IMR-90 (cell line): Measurements from ENCODE around the gene CEP95. TPM values are rescaled to one million over a fixed set of nuclear protein-coding genes. Genes with fewer than 3 reads are reported as not detected.

Experiments
- ATAC-seq: fragments of 200-7000 bp; cut with Tn5 transposase; 2 replicates; pipeline ENCODE4 v1.9.1; 2020; ENCODE audit warnings: low read depth, mild to moderate bottlenecking, moderate library complexity
- BruUV-seq: library from RNA; stranded (reverse); fragments of 400-500 nt; replicated peaks from 2 replicates; lab custom pipeline; 2021; lab: Mats Ljungman, UMichigan
- CTCF ChIA-PET: fragments of 300-600 bp; formaldehyde crosslinking; extraction: SDS; loops from one replicate; lab custom pipeline; 2021; ENCODE audit warnings: antibody characterized with exemption; lab: Yijun Ruan, JAX
- POLR2A ChIA-PET: fragments of 300-600 bp; sonication (Branson Sonifier 250); formaldehyde crosslinking; loops from one replicate; lab custom pipeline; 2022; ENCODE audit warnings: antibody characterized with exemption; ENCODE audit not compliant: unreplicated experiment; lab: Charles Lee
- DNase-seq: peaks from one replicate; pipeline ENCODE4 v3.0.0; 2013
- H2AFZ ChIP-seq: replicated peaks from 2 replicates; pipeline ENCODE3; 2013; ENCODE audit warnings: low read length, mild to moderate bottlenecking; ENCODE audit not compliant: poor library complexity
- H2AK5ac ChIP-seq: 2 replicates; pipeline ENCODE4 v1.6.1; 2013; ENCODE audit warnings: low read depth, low read length, inconsistent platforms
- H2AK9ac ChIP-seq: replicated peaks from 2 replicates; pipeline ENCODE3; 2013; ENCODE audit warnings: mild to moderate bottlenecking, low read depth, low read length, moderate library complexity; ENCODE audit not compliant: poor library complexity
- H2BK120ac ChIP-seq: 2 replicates; pipeline ENCODE4 v1.6.1; 2013; ENCODE audit warnings: low read depth, low read length, inconsistent platforms
- H2BK15ac ChIP-seq: 3 replicates; pipeline ENCODE4 v1.6.1; 2013; ENCODE audit warnings: low read depth, low read length, inconsistent platforms
- H2BK20ac ChIP-seq: 2 replicates; pipeline ENCODE4 v1.6.1; 2013; ENCODE audit warnings: low read depth, mild to moderate bottlenecking, inconsistent platforms, low read length, moderate library complexity
- H2BK5ac ChIP-seq: 2 replicates; pipeline ENCODE4 v1.6.1; 2013; ENCODE audit warnings: mild to moderate bottlenecking, low read depth, low read length, inconsistent platforms; ENCODE audit not compliant: poor library complexity, severe bottlenecking
- H3K14ac ChIP-seq: replicated peaks from 2 replicates; pipeline ENCODE4 v1.6.1; 2013; ENCODE audit warnings: low read depth, low read length, inconsistent platforms
- H3K18ac ChIP-seq: 2 replicates; pipeline ENCODE4 v1.6.1; 2013; ENCODE audit warnings: low read depth, low read length, control low read depth
- H3K23ac ChIP-seq: 2 replicates; pipeline ENCODE4 v1.6.1; 2013; ENCODE audit warnings: low read depth, low read length, inconsistent platforms
- H3K27ac ChIP-seq: 2 replicates; pipeline ENCODE4 v1.5.1; 2013; ENCODE audit warnings: mild to moderate bottlenecking, control low read depth, low read length; ENCODE audit not compliant: insufficient read depth
- H3K27me3 ChIP-seq: 2 replicates; pipeline ENCODE4 v1.6.1; 2013; ENCODE audit warnings: low read length; ENCODE audit not compliant: control insufficient read depth, insufficient read depth
- H3K36me3 ChIP-seq: 2 replicates; pipeline ENCODE4 v1.6.1; 2013; ENCODE audit warnings: low read length, mixed read lengths; ENCODE audit not compliant: control insufficient read depth, insufficient read depth
- H3K4ac ChIP-seq: 2 replicates; pipeline ENCODE4 v1.6.1; 2013; ENCODE audit warnings: low read depth, low read length, inconsistent platforms
- H3K4me1 ChIP-seq: 2 replicates; pipeline ENCODE4 v1.6.1; 2013; ENCODE audit warnings: low read length, mixed read lengths; ENCODE audit not compliant: control insufficient read depth, insufficient read depth
- H3K4me2 ChIP-seq: 2 replicates; pipeline ENCODE4 v1.6.1; 2013; ENCODE audit warnings: low read depth, mild to moderate bottlenecking, control low read depth, low read length, moderate library complexity
- H3K4me3 ChIP-seq: 2 replicates; pipeline ENCODE4 v1.5.1; 2013; ENCODE audit warnings: low read depth, mild to moderate bottlenecking, control low read depth, low read length, moderate library complexity; ENCODE audit not compliant: insufficient read depth
- H3K56ac ChIP-seq: 2 replicates; pipeline ENCODE4 v1.6.1; 2013; ENCODE audit warnings: low read length, inconsistent platforms; ENCODE audit not compliant: insufficient read depth; ENCODE audit errors: extremely low read depth
- H3K79me1 ChIP-seq, 2 experiments: 2 replicates each; pipeline ENCODE4 v1.6.1; 2013; ENCODE audit warnings: low read length in 2 of 2, inconsistent platforms in 1 of 2, low read depth in 1 of 2
- H3K9ac ChIP-seq: 2 replicates; pipeline ENCODE4 v1.6.1; 2013; ENCODE audit warnings: low read depth, low read length, control low read depth
- H3K9me1 ChIP-seq: 2 replicates; pipeline ENCODE4 v1.6.1; 2013; ENCODE audit warnings: low read length, inconsistent platforms; ENCODE audit not compliant: insufficient read depth
- H3K9me3 ChIP-seq: 2 replicates; pipeline ENCODE4 v1.6.1; 2013; ENCODE audit warnings: low read length; ENCODE audit not compliant: control insufficient read depth, insufficient read depth
- H4K20me1 ChIP-seq: 2 replicates; pipeline ENCODE4 v1.6.1; 2013; ENCODE audit warnings: low read length, inconsistent platforms; ENCODE audit not compliant: insufficient read depth
- H4K5ac ChIP-seq: 2 replicates; pipeline ENCODE4 v1.6.1; 2013; ENCODE audit warnings: mild to moderate bottlenecking, low read depth, low read length, control low read depth
- H4K8ac ChIP-seq, 2 experiments: 2 replicates each; pipeline ENCODE4 v1.6.1; 2013; ENCODE audit warnings: low read depth in 2 of 2, low read length in 2 of 2, control low read depth in 1 of 2, inconsistent platforms in 1 of 2
- H4K91ac ChIP-seq: 2 replicates; pipeline ENCODE4 v1.6.1; 2013; ENCODE audit warnings: low read depth, low read length, inconsistent platforms; ENCODE audit not compliant: insufficient read depth
- BHLHE40 ChIP-seq: fragments of 150-350 bp; IDR thresholded peaks from 2 replicates; pipeline ENCODE4 v1.6.1; 2016; ENCODE audit warnings: mild to moderate bottlenecking, low read depth, low read length
- CEBPB ChIP-seq: IDR thresholded peaks from 2 replicates; pipeline ENCODE4 v1.6.1; 2012; ENCODE audit warnings: low read depth, low read length, improper control_type of control experiment
- CHD1 ChIP-seq: IDR thresholded peaks from 2 replicates; pipeline ENCODE4 v1.6.1; 2012; ENCODE audit warnings: low read depth, low read length, improper control_type of control experiment
- CTCF ChIP-seq: conservative IDR thresholded peaks from 2 replicates; pipeline ENCODE4 v1.5.1; 2012; ENCODE audit warnings: mild to moderate bottlenecking, low read depth, low read length, improper control_type of control experiment
- MAFK ChIP-seq: IDR thresholded peaks from 2 replicates; pipeline ENCODE4 v1.6.1; 2012; ENCODE audit warnings: low read depth, low read length, improper control_type of control experiment
- MAZ ChIP-seq: IDR thresholded peaks from 2 replicates; pipeline ENCODE4 v1.6.1; 2012; ENCODE audit warnings: low read depth, mild to moderate bottlenecking, low read length, improper control_type of control experiment, moderate library complexity, borderline replicate concordance
- MXI1 ChIP-seq: IDR thresholded peaks from 2 replicates; pipeline ENCODE4 v1.6.1; 2012; ENCODE audit warnings: low read depth, mild to moderate bottlenecking, low read length, moderate library complexity, borderline replicate concordance
- POLR2A ChIP-seq: IDR thresholded peaks from 2 replicates; pipeline ENCODE4 v1.6.1; 2012; ENCODE audit warnings: mild to moderate bottlenecking, low read depth, low read length
- RAD21 ChIP-seq: IDR thresholded peaks from 2 replicates; pipeline ENCODE4 v1.6.1; 2012; ENCODE audit warnings: low read length, improper control_type of control experiment
- RCOR1 ChIP-seq: IDR thresholded peaks from 2 replicates; pipeline ENCODE4 v1.6.1; 2012; ENCODE audit warnings: mild to moderate bottlenecking, low read length, improper control_type of control experiment; ENCODE audit not compliant: insufficient replicate concordance
- RFX5 ChIP-seq: IDR thresholded peaks from 2 replicates; pipeline ENCODE4 v1.8.0; 2012; ENCODE audit warnings: low read depth, mild to moderate bottlenecking, low read length, moderate library complexity
- SMC3 ChIP-seq: fragments of 150-350 bp; IDR thresholded peaks from 2 replicates; pipeline ENCODE4 v1.6.1; 2016; ENCODE audit warnings: low read depth, mild to moderate bottlenecking, antibody characterized with exemption, low read length, moderate library complexity
- USF2 ChIP-seq: fragments of 150-350 bp; IDR thresholded peaks from 2 replicates; pipeline ENCODE4 v1.6.1; 2017; ENCODE audit warnings: mild to moderate bottlenecking, antibody characterized with exemption, low read length, low read depth
- WGBS, 2 experiments: methylation state at CpG; one replicate each; pipeline versions ENCODE4 v1.1.5 to v1.1.7; 2013; ENCODE audit warnings: missing lambda C conversion rate in 2 of 2; ENCODE audit not compliant: insufficient read length in 1 of 2; ENCODE audit errors: extremely low coverage in 2 of 2; 5-methylcytosine and 5-hydroxymethylcytosine counted together
- dilution Hi-C: fragments of 300-500 bp; cut with HindIII; formaldehyde crosslinking; loops from one replicate; pipeline ENCODE4 v1.14.3; 2018; ENCODE audit warnings: low sequenced_read_pairs; ENCODE audit not compliant: unreplicated experiment
- in situ Hi-C: fragments of 300-500 bp; cut with MboI; formaldehyde crosslinking; loops from 3 replicates; pipeline ENCODE4 v1.14.3; 2019; ENCODE audit warnings: low sequenced_read_pairs, inconsistent platforms, mixed read lengths
- intact Hi-C: fragments of 100-400 bp; cut with micrococcal nuclease; formaldehyde crosslinking; loops from 2 replicates; pipeline ENCODE4 v1.10.0; 2022
- polyA plus RNA-seq, 3 experiments: library from polyadenylated mRNA; depleted of rRNA; stranded (reverse); fragments of >200 nt; gene quantifications; 2 replicates each; pipeline ENCODE4 v1.2.3, GENCODE V29; 2012; ENCODE audit warnings: low replicate concordance in 1 of 3
- total RNA-seq: library from RNA; depleted of rRNA; stranded (reverse); fragments of >200 nt; gene quantifications from 2 replicates; pipeline ENCODE4 v1.2.3, GENCODE V29; 2012

CEP95 gene
- total and polyA plus RNA-seq, 2 of the 4 experiments (the other 2 are of a cell fraction): 6.1 to 13.6 TPM

- peak overlapping the region; percentile 90 for H3K9ac ChIP-seq
- peaks cover 5% of the 10 kb centered on the region for H3K9me1 ChIP-seq
- H2BK5ac ChIP-seq: peak overlapping the region; percentile 73
- no peak overlapping the region for H2AK5ac ChIP-seq
- peaks cover 49% of the 10 kb centered on the region for H3K36me3 ChIP-seq
- WGBS, 2 experiments: 50% methylated on average over 4 of the region's 7 CpGs; no CpG with 5 or more reads in 1 of the 2 experiments
- ATAC-seq: no peak
- no peak overlapping the region for H3K27ac ChIP-seq
- intact Hi-C loops (no loop called here), in situ Hi-C loops (no loop called here), dilution Hi-C loops (no loop called here)
- no peak overlapping the region for H4K5ac ChIP-seq
- 0 out of 2 replicates have a peak overlapping the region, but pooled peaks have one; percentile 3 for H3K14ac ChIP-seq
- BruUV-seq: no TSS peak
- no peak for TF ChIP-seq CHD1
- no peak for TF ChIP-seq RFX5
- TF ChIP-seq MAFK: no peak
- TF ChIP-seq POLR2A: no peak
- TF ChIP-seq MXI1: no peak
- no peak for TF ChIP-seq RCOR1
- no peak for TF ChIP-seq MAZ
- no peak for TF ChIP-seq USF2
- no peak for TF ChIP-seq CEBPB
- TF ChIP-seq RAD21: no peak
- TF ChIP-seq CTCF: no peak
- TF ChIP-seq BHLHE40: no peak
- no peak for TF ChIP-seq SMC3
- H3K4ac ChIP-seq: no peak overlapping the region
- H3K79me1 ChIP-seq: peaks cover 26 to 63% of the 10 kb centered on the region in 2 experiments
- no peaks in the 10 kb centered on the region for H3K27me3 ChIP-seq
- H4K8ac ChIP-seq: no peak overlapping the region
- ChIA-PET POLR2A (no interaction called here), CTCF (interaction anchor here (0.5 to 1.5 kb wide), 3 partner anchors 13 to 200 kb away, joined by 4 to 7 read pairs (median 4); no protein-coding TSS in a partner anchor)
- peaks cover 2% of the 10 kb centered on the region; the same call in 1 of the 2 replicates for H3K4me1 ChIP-seq
- no peak overlapping the region for H2AK9ac ChIP-seq
- no peak overlapping the region for H3K18ac ChIP-seq
- H2BK120ac ChIP-seq: no peak overlapping the region
- peak overlapping the region; percentile 90 for H3K4me2 ChIP-seq
- DNase-seq: no peak
- peaks cover 86% of the 10 kb centered on the region for H4K20me1 ChIP-seq
- no peak overlapping the region for H4K91ac ChIP-seq
- no peak overlapping the region for H2BK20ac ChIP-seq
- H3K23ac ChIP-seq: 0 out of 2 replicates have a peak overlapping the region, but pooled peaks have one; percentile 97
- no peak overlapping the region for H2AFZ ChIP-seq
- H3K4me3 ChIP-seq: peak overlapping the region; percentile 93
- no peak overlapping the region for H2BK15ac ChIP-seq
- peak overlapping the region; percentile 82; the same call in 1 of the 2 replicates for H3K56ac ChIP-seq
- H3K9me3 ChIP-seq: no peaks in the 10 kb centered on the region
These were observed 2.7 kb upstream of the CEP95 start for GRCh38 chr17:64503821-64504768.
